HepG2 (cell line): ENCODE data around the gene SPTAN1. TPM values are rescaled to one million over a fixed set of nuclear protein-coding genes. Genes with fewer than 3 reads are reported as not detected.

Experiments
- FOSL2 ChIP-seq: sonication (generic); formaldehyde crosslinking; IDR thresholded peaks from 2 replicates; pipeline ENCODE4 v1.4.0; 2020; ENCODE audit warnings: missing genetic modification reagents
- HNF4G ChIP-seq, 2 experiments: sonication (generic) in 1 of 2; formaldehyde crosslinking in 1 of 2; IDR thresholded peaks; 2 replicates each; pipeline versions ENCODE4 v1.4.0 to v1.6.1; 2011 to 2020; ENCODE audit warnings: borderline replicate concordance in 2 of 2, low read depth in 2 of 2, mild to moderate bottlenecking in 2 of 2, low read length in 1 of 2, missing genetic modification reagents in 1 of 2, moderate library complexity in 1 of 2
- IRX3 ChIP-seq: sonication (generic); formaldehyde crosslinking; IDR thresholded peaks from 2 replicates; pipeline ENCODE4 v1.8.1; 2023; ENCODE audit warnings: mild to moderate bottlenecking, low read depth, missing genetic modification reagents, borderline replicate concordance
- MAZ ChIP-seq, 2 experiments: sonication (generic) in 1 of 2; formaldehyde crosslinking in 1 of 2; IDR thresholded peaks; 2 replicates each; pipeline versions ENCODE4 v1.5.0 to v1.6.1; 2012 to 2020; ENCODE audit warnings: low read depth in 2 of 2, mild to moderate bottlenecking in 2 of 2, borderline replicate concordance in 1 of 2, improper control_type of control experiment in 1 of 2, low read length in 1 of 2, missing genetic modification reagents in 1 of 2, moderate library complexity in 1 of 2
- NFATC3 ChIP-seq: sonication (generic); formaldehyde crosslinking; IDR thresholded peaks from 2 replicates; pipeline ENCODE4 v1.5.1; 2020; ENCODE audit warnings: mild to moderate bottlenecking, missing genetic modification reagents
- NFE2L2 ChIP-seq: fragments of 150-350 bp; IDR thresholded peaks from 2 replicates; pipeline ENCODE4 v1.6.1; 2014; ENCODE audit warnings: low read length
- PCBP2 ChIP-seq: fragments of 200-400 bp; formaldehyde crosslinking; optimal IDR thresholded peaks from 2 replicates; pipeline ENCODE3; 2018; ENCODE audit warnings: low read length, low read depth; ENCODE audit not compliant: poor library complexity, severe bottlenecking
- RBM22 ChIP-seq: fragments of 200-400 bp; formaldehyde crosslinking; optimal IDR thresholded peaks from 2 replicates; pipeline ENCODE3; 2017; ENCODE audit warnings: mild to moderate bottlenecking, low read length, moderate library complexity
- ZFY ChIP-seq: sonication (generic); formaldehyde crosslinking; IDR thresholded peaks from 2 replicates; pipeline ENCODE4 v1.4.0; 2020; ENCODE audit warnings: missing genetic modification reagents
- ZNF138 ChIP-seq: sonication (generic); formaldehyde crosslinking; IDR thresholded peaks from 2 replicates; pipeline ENCODE4 v1.5.0; 2020; ENCODE audit warnings: mild to moderate bottlenecking, low read depth, missing genetic modification reagents
- ZNF263 ChIP-seq: sonication (generic); formaldehyde crosslinking; IDR thresholded peaks from 2 replicates; pipeline ENCODE4 v1.4.0; 2020; ENCODE audit warnings: missing genetic modification reagents
- ZNF549 ChIP-seq: sonication (generic); formaldehyde crosslinking; IDR thresholded peaks from 2 replicates; pipeline ENCODE4 v1.5.0; 2020; ENCODE audit warnings: missing genetic modification reagents
- ZNF644 ChIP-seq: IDR thresholded peaks from 2 replicates; pipeline ENCODE4 v1.6.1; 2016; ENCODE audit warnings: low read depth
- ZNF891 ChIP-seq: sonication (generic); formaldehyde crosslinking; IDR thresholded peaks from 2 replicates; pipeline ENCODE4 v1.5.0; 2020; ENCODE audit warnings: mild to moderate bottlenecking, missing genetic modification reagents
- polyA plus RNA-seq, 8 experiments: library from polyadenylated mRNA; depleted of rRNA in 3 of 8; stranded (reverse) in 7 of 8; unstranded in 1 of 8; fragments of >200 nt; fragmentation: Illumina TruSeq in 4 of 8; extraction: Trizol in 4 of 8; gene quantifications; 2 replicates each; pipeline versions ENCODE4 v1.2.1 to v1.2.3, GENCODE V29; 2011 to 2016; ENCODE audit warnings: low read depth in 4 of 8, missing spikeins in 1 of 8, mixed read lengths in 1 of 8; ENCODE audit not compliant: insufficient read depth in 1 of 8
- total RNA-seq, 5 experiments: library from RNA; depleted of rRNA; stranded (reverse); fragments of >200 nt; fragmentation: Illumina TruSeq; extraction: Trizol; gene quantifications; 2 replicates each; pipeline ENCODE4 v1.2.3, GENCODE V29; 2016; ENCODE audit warnings: low read depth in 1 of 5
- TF ChIP-seq, protein P1 (sequence below): sonication (generic); formaldehyde crosslinking; IDR thresholded peaks from 2 replicates; pipeline ENCODE4 v1.4.0; 2020; ENCODE audit warnings: mild to moderate bottlenecking, missing genetic modification reagents, borderline replicate concordance
- TF ChIP-seq, protein P2 (sequence below): sonication (generic); formaldehyde crosslinking; IDR thresholded peaks from 2 replicates; pipeline ENCODE4 v1.5.0; 2020; ENCODE audit warnings: mild to moderate bottlenecking, low read depth, missing genetic modification reagents, borderline replicate concordance
- TF ChIP-seq, protein P3 (sequence below): sonication (generic); formaldehyde crosslinking; IDR thresholded peaks from 2 replicates; pipeline ENCODE4 v1.4.0; 2020; ENCODE audit warnings: missing genetic modification reagents
- TF ChIP-seq, protein P4 (sequence below): sonication (generic); formaldehyde crosslinking; IDR thresholded peaks from 2 replicates; pipeline ENCODE4 v1.5.0; 2020; ENCODE audit warnings: mild to moderate bottlenecking, missing genetic modification reagents, borderline replicate concordance

Gene SPTAN1
- total and polyA plus RNA-seq, 2 of the 13 experiments (the other 11 are each of a cell fraction or from before 2014, with no cell fraction given): 106 to 111 TPM

DNA sequence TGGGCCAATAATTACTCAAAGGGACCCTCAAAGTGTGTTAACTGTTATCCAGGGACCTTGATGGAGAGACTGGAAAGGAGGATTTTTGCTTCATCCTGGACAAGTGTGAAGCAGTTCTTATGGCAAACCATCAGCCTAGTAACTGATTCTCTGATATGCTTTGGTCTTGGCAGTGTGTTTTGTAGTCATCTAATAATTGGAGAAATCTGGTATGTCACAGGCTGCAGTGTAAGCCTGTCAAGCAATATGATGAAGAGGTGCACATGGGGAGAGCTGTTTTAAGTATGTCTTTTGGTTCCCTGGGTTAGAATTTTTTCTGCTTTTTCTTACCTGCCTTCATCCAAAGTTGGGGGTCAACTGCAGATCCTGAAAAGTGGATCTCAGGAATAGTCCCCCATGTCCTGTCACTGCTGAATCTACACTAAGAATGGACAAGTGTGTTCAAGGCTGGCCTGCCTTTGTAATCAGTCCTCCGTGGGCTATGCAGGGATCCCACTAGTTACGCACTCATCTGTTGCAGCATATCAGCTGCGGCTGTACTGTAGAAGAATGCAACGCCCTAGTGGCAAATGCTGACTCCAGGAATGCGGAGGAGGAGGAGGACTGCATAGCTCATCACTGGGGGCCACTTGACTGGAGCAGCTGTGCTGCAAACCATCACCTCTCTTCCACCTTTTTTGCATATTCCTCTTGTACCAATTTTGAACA is 1.9 kb downstream of the SPTAN1 start (continued):
- TF ChIP-seq, protein P1, sequence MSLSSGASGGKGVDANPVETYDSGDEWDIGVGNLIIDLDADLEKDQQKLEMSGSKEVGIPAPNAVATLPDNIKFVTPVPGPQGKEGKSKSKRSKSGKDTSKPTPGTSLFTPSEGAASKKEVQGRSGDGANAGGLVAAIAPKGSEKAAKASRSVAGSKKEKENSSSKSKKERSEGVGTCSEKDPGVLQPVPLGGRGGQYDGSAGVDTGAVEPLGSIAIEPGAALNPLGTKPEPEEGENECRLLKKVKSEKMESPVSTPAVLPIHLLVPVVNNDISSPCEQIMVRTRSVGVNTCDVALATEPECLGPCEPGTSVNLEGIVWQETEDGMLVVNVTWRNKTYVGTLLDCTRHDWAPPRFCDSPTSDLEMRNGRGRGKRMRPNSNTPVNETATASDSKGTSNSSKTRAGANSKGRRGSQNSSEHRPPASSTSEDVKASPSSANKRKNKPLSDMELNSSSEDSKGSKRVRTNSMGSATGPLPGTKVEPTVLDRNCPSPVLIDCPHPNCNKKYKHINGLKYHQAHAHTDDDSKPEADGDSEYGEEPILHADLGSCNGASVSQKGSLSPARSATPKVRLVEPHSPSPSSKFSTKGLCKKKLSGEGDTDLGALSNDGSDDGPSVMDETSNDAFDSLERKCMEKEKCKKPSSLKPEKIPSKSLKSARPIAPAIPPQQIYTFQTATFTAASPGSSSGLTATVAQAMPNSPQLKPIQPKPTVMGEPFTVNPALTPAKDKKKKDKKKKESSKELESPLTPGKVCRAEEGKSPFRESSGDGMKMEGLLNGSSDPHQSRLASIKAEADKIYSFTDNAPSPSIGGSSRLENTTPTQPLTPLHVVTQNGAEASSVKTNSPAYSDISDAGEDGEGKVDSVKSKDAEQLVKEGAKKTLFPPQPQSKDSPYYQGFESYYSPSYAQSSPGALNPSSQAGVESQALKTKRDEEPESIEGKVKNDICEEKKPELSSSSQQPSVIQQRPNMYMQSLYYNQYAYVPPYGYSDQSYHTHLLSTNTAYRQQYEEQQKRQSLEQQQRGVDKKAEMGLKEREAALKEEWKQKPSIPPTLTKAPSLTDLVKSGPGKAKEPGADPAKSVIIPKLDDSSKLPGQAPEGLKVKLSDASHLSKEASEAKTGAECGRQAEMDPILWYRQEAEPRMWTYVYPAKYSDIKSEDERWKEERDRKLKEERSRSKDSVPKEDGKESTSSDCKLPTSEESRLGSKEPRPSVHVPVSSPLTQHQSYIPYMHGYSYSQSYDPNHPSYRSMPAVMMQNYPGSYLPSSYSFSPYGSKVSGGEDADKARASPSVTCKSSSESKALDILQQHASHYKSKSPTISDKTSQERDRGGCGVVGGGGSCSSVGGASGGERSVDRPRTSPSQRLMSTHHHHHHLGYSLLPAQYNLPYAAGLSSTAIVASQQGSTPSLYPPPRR: no peak
- TF ChIP-seq, protein P2, sequence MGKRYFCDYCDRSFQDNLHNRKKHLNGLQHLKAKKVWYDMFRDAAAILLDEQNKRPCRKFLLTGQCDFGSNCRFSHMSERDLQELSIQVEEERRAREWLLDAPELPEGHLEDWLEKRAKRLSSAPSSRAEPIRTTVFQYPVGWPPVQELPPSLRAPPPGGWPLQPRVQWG: no peak
- TF ChIP-seq ZNF138 (CRISPR knock-in tag) (no peak), ZFY (CRISPR knock-in tag) (no peak), RBM22 (no peak), ZNF891 (CRISPR knock-in tag) (no peak), IRX3 (CRISPR knock-in tag) (no peak), PCBP2 (no peak), NFE2L2 (no peak), ZNF263 (peak; percentile 90), HNF4G (IDR thresholded peaks at IDR 0.05; ENCODE audit: borderline replicate concordance, low read depth, low read length) (peak; percentile 34; the same call in 1 of the 2 replicates), HNF4G (CRISPR knock-in tag; IDR thresholded peaks at IDR 0.05; ENCODE audit: borderline replicate concordance, low read depth) (no peak), ZNF644 (CRISPR knock-in tag) (no peak), NFATC3 (CRISPR knock-in tag) (no peak), ZNF549 (CRISPR knock-in tag) (no peak), FOSL2 (CRISPR knock-in tag) (peak; percentile 69), MAZ (IDR thresholded peaks at IDR 0.05; ENCODE audit: borderline replicate concordance, low read depth, low read length) (peak; percentile 74; the same call in 1 of the 2 replicates), MAZ (CRISPR knock-in tag; IDR thresholded peaks at IDR 0.05; ENCODE audit: low read depth) (no peak)
- TF ChIP-seq, protein P3, sequence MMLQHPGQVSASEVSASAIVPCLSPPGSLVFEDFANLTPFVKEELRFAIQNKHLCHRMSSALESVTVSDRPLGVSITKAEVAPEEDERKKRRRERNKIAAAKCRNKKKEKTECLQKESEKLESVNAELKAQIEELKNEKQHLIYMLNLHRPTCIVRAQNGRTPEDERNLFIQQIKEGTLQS: peak; percentile 84
- TF ChIP-seq, protein P4, sequence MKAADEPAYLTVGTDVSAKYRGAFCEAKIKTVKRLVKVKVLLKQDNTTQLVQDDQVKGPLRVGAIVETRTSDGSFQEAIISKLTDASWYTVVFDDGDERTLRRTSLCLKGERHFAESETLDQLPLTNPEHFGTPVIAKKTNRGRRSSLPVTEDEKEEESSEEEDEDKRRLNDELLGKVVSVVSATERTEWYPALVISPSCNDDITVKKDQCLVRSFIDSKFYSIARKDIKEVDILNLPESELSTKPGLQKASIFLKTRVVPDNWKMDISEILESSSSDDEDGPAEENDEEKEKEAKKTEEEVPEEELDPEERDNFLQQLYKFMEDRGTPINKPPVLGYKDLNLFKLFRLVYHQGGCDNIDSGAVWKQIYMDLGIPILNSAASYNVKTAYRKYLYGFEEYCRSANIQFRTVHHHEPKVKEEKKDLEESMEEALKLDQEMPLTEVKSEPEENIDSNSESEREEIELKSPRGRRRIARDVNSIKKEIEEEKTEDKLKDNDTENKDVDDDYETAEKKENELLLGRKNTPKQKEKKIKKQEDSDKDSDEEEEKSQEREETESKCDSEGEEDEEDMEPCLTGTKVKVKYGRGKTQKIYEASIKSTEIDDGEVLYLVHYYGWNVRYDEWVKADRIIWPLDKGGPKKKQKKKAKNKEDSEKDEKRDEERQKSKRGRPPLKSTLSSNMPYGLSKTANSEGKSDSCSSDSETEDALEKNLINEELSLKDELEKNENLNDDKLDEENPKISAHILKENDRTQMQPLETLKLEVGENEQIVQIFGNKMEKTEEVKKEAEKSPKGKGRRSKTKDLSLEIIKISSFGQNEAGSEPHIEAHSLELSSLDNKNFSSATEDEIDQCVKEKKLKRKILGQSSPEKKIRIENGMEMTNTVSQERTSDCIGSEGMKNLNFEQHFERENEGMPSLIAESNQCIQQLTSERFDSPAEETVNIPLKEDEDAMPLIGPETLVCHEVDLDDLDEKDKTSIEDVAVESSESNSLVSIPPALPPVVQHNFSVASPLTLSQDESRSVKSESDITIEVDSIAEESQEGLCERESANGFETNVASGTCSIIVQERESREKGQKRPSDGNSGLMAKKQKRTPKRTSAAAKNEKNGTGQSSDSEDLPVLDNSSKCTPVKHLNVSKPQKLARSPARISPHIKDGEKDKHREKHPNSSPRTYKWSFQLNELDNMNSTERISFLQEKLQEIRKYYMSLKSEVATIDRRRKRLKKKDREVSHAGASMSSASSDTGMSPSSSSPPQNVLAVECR (CRISPR knock-in tag): peak; percentile 47; the same call in 1 of the 2 replicates
